Stimulated activated CD8-positive, alpha-beta memory T cell treated with anti-CD3 and anti-CD28 coated beads, Interleukin-12 subunit alpha, Interleukin-12 subunit beta, amount 100 ng/mL, for 1 hour (primary cell): Measurements from ENCODE around the gene ANGPTL2.

Experiments used
- DNase-seq: peaks from one replicate; pipeline ENCODE4 v3.0.0-alpha.2; 2020; ENCODE audit warnings: low read depth

Gene ANGPTL2

DNA sequence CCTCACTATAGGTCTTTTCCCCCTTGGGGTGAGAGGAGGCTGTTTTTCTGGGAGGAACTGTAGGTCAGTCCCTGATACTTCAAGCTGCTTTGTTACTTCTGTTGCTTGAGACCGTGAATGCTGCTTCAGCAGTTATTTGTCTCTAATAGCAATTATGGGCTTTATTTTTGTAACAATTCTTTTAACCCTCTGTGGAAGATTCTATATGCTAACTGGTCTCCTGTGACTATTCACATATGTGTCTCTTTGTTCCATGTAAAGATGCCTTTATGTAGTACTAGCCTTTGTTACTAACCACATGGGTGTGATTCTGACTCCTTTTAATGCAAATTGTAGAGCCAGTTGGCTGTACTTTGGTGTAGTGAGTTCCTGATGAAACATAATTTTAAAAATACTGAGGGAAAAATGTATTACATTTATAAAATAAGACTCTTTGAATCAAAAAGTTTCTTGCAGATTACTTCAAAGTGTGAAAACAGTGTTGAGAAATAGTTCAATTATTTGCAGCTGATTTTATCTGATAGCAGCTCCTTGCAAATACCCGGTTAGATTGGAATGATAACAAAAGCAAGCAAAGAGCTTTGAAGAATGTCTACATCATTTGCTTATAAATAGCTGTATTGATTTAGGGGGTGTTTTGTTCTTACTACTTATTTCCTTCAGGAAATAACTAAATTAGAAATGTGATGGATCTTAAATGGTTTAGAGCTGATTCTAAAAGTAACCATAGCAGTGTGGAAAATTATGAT is 46.6 kb downstream of the ANGPTL2 start:
- DNase-seq, result no peak

DNA sequence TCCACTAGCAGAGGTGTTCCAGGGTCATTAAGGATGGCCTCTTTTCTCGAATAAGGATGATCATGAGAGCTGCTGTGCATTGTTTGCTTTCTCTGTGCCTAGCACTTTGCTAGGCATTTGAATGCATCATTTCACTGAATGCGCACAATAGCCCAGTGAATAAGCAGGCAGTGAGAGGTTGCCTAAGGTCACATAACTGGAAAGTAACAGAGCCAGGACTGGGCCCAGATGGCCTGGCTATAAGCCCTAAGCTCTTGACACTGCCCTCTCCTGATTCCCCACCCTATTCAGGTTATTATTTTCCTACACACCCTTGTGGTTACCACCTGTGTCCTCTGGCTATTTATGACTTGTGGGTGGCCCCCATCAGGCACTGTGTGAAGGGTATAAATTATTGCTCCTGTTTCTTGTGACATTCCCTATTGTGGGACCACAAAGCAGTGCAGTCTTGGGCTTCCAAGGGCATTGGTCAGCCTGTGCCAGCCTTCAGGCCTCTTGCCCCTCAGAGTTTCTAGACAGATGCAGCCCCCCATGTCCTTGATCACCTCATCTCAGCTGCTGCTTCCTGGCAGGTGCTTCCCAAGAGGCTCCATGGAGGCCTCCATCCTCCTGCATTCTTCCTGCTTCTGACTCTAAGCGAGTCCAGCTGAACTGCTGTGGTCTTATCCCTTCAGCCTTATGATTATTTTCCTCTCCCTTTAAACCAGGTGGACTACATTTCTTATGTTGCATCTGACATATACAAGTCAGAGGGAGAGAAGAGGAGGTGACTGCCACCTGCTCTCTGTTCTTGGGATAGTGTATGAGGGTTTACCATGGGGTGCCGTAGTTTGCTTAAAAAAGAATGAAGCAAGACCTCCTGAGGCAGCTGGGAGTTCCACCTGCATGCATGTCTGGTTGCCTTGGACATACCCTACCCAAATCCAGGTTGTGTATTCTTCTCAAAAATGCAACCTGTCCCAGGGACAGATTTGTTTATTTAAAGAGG is 47.6 kb downstream of the ANGPTL2 start:
- no peak for DNase-seq

DNA sequence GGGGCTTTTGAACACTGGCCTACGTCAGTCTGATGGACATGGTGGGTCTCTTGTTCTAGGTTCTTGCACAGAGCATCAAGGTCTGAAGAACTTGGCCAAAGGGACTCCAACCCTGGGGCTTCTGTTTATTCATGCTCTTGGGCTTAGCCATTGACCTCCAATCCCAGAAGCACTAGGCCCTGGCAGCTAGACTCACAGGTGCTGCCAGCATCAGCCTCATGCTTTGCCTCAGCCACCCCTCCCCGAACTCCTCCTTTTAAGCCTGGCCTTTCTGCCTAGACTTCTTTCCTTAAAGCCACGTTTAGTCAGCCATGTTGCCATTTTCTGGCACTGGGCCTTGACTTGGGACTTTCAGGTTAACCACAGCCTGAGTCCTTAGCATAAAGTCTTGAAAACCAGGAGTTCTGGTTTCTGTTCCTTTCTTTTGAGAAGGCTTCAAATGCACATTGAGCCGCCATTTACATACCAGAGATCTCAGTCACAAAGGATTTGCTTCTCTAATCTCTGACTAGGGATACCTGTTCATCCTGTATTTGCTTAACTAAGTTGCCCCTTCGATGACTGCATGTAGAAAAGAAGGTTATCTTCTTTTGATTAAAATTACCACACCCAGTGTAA is 54.7 kb downstream of the ANGPTL2 start:
- DNase-seq, result no peak

DNA sequence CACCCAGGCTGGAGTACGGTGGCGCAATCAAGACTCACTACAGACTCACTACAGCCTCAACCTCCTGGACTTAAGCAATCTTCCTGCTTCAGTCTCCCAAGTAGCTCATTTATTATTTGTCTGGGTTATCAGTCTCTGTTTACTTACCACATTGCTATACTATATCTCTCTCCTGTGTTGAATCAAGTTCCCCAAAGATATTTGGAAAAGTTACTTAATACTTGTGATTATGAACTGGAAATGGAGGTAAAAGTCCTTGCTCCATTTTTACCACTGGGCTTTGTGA is 55.6 kb downstream of the ANGPTL2 start:
- DNase-seq, result no peak

DNA sequence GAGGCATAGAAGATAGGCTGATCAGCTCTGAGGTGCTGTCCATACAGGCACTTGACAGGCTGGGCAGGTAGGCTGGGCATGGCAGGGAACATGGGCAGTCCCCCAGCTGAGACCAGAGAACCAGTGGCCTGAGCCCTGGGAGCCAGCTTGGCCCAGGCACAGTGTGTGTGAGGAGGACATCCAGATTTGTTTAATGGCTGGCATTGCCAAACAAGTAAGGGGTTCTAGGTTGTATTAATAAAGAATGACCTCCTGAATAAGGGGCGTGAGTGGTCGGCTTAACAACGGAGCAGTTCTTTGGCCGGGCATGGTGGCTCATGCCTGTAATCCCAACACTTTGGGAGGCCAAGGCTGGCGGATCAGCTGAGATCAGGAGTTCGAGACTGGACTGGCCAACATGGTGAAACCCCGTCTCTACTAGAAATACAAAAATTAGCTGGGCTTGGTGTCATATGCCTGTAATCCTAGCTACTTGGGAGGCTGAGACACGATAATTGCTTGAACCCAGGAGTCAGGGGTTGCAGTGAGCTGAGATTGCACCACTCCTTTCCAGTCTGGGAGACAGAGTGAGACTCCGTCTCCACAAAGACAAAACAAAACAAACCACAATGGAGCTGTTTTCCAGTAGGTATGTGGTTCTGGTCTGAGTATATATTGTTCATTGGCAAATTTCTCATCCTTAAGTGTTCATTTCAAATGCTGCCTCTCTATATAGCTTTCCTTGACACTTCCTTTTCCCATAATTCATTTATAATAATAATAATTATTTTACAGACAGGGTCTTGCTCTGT is 56.2 kb downstream of the ANGPTL2 start:
- DNase-seq, result no peak

DNA sequence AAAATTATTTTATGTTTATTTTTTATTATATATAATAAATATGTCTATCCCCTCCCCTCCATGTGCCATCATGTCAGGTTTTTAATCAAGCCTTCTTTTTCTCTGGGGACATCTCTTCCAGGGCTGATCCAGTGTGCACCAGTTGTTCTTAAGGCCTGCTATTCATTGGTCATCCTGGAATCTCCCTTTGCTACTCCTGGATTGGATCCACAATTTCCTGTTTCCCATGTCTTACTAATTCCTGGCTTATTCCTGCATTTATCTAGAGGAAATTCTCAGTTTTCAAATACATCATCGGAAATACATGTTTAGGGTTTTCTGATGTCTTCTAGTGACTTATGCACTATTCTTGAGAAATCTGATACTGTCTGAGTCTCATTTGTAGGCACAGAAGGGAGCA is 56.8 kb downstream of the ANGPTL2 start:
- DNase-seq, result no peak

DNA sequence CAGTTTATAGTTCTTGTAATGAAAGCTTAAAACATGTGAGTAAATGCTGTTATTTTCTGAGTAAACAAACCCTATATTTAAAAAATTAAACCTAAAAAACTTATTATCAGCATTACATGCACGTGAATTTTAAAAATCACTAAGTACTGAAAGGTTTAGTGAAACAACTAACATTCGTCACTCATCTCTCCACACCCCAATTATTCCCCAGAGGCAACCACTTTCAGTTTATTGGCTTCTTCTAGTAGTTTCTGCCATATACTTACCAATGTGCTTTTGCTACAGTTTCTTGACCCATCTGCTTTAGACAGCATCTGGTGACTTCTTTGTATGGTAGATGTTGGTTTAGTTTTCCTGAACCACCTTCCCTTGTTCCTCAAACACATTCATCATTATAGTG is 58.1 kb downstream of the ANGPTL2 start:
- DNase-seq, result no peak

DNA sequence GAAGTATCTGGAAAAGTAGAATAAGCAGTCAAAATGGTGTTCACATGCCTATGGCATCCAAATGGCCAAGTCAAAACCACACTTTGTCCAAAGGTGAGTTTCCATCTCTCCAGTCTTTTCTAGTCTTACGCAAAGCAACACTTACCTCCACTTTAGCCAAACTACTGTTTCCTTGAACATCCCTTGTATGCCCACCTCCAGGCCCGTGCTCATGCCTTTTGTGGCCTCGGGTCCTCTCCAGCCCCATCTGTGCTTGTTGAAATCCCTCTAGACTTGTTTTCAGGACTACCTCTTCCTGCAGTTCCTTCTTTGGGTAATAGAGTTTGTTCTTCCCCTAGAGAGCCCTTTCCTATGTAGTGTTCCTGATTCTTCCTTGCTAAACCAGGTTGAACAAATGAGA is 61.0 kb downstream of the ANGPTL2 start:
- no peak for DNase-seq

DNA sequence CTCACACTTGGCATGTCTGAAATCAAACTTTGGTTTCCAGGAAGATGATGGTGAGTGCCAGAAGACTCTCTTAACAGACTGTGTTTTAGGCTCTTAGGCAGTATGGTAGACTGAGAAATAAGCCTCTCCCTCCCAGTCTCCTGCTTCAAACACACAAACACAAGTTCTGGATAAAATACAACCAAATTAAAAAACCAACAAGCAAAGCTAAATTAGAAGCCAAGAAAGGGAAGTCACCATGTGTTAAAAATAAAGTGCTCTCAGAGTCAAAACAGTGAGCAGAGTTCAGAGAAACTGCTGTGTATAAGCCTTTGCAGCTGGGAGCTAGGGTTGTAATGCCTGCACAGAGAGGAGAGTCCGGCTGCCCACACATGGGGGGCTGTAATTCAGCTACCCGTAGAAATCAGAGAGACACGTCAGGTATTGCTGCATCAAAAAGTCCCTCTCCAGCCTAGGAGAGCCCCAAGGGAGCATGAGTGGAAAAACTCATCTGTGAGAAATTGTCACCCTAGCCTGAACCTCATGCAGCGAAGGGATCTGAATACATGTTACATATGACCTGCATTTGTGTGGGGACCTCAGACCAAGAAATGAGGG is 62.6 kb downstream of the ANGPTL2 start:
- DNase-seq, result no peak

DNA sequence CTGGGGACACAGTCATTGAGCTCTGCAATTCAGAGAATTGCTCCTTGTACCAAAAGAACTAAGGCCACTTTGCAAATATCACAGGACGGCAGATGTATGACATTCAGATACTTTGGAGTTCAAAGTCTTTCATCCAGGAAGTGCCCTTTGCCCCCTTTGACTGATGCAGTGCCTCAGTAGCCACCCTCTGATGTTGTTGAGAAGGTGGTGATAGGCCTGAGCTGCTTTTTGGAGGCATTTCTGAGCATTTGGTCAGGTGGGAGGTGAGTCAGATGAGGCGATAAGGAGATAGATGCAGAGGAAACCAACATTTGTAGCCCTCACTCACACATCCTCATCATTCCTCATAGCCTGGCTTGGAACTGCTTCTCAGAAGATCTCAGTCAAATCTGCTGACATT is 63.4 kb downstream of the ANGPTL2 start:
- DNase-seq, result no peak

DNA sequence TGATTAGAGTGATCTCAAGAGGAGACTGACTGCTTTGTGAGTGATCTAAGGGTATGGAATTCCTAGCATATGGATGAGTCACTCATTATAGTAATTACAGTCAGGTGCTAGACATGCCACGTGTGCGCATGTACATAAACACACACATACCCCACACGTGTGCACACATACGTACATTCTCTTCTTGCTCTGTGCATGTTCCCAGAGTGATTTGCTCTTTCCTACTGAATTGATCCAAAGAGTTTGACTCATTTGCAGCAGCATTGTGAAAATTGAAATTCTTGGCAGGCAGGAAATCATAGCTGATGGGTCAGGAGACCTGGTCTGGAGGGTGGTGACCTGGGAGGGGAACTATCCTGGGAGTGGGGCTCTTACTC is 63.8 kb downstream of the ANGPTL2 start:
- DNase-seq, result no peak

DNA sequence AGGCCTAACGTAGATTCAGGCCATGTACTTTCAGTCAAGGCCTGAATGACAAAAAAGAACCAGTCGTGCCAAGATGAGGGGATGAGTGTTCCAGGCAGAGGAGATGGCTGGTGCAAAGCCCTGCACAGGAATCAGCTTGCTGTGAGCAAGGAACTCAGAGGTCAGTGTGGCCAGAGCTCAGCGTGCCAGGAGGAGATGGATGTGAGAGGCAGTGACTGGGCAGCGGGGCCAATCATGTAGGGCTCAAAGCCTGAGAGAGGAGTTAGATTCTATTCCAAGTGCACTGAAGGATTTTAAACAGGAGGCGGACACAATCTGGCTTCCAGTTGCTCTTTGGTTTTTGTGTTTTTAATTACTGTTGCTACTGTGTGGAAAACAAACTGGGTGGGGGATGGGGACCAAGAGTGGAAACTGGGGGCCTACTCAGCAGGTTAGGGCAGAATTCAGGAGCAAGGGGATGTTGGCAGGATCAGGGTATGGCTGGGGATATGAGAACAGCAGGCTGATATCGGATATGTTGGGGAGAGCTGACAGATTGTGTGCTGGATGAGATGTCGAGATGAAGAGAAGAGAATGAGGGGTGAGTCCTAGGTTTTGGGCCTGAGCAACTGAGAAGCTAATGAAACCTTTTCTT is 64.3 kb downstream of the ANGPTL2 start:
- DNase-seq, result no peak

DNA sequence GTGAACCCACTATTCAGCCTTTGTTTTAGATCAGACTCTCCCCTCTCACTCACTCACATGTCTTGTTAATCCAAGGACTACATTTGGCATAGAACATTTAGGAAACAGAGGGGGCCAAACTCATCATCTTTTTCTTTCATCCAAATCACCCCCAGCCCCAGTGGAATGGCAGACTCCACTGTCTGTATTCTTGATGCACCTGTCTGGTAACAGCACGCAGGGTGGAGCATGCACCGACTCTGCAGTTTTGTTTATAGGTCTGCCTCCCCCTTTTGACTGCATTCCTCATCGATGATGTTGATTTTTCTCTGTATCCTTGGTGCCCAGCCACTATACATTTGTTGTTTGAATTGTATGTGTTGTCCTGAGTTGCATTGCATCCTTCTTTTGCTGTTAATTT is 66.0 kb downstream of the ANGPTL2 start:
- no peak for DNase-seq

DNA sequence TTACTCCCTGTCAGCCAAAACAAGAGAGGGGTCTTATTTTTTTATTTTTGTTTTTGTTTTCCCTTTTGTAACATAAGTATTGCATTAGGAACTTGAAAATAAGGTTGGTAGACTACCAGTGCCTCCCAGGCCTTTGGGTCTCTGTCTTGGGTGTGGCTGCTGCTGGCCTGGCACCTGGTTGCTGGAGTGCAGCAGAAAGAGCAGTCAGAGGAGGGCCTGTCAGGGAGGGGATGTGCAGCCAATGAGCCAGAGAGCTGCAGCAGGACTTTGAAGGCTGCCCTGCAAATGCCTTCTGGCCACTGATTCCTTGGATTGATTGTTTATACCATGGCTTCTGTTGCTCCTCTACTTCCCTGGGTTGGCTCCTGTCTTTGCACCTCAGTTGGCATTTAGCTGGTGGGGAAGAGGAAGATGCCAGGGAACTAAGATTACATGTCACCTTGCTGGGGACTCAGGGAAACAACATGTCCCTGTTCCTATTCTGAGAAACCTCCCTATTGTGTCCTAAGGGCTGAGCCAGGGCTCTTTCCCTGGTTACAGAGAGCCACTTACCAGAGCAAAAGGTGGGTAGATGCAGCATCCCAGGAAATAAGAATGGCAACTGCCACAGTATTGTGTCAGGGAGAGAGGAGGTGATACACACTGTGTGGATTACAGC is 66.6 kb downstream of the ANGPTL2 start:
- DNase-seq, result no peak

DNA sequence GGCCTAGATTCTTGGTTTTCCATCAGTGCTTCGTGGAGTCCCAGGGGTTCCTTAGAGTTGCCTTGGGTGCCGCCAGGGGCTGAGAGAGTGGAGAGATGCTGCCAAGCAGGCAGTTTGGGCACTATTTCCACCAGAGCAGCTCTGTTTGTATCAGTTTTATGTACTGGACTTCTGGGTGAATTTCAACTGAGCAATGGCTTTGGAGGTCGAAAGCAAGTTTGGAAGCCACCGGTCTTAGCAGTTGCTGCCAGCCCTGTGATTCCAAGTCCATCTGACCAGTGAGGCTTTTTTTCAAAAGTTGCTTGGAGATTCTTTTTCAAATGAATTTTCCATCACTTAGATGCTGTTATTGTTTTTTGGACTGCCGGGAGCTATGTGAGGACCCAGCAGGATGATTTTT is 68.5 kb downstream of the ANGPTL2 start:
- DNase-seq, result no peak

DNA sequence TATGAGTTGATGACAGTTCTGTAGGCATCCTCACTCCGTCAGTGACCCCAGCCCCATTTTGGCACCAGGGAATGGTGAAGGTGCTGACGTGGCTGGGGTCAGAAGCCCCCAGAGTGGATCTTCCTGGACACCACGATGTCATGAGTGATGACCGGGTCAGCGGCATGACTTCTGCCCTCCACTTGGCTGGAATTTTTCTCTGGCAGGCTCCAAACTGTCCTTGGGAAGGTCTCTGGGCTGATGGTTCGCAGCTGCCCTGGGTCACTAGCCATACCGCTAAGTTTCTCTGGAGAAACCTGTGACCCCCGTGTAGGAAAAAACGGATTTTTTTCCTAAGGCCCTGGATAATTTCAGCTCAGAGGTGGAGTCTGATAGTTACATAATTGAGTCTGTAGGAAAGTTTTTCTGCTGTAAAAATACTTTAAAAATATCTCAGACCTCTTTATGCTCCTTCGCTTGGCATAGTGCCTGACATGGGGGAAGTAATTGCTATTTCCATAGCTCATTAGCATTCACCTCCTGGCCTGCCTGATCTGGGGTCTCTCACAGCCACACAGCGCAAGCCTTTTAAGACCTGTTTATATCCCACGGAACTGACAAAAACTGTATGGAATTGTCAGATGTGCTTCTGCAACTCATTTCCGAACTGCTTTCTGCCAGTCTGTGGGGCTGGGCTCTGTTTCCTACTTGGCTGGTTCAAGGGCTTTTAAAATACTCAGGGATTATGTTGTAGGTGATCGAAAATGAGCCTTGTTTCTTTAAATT is 69.2 kb downstream of the ANGPTL2 start:
- DNase-seq, result no peak

DNA sequence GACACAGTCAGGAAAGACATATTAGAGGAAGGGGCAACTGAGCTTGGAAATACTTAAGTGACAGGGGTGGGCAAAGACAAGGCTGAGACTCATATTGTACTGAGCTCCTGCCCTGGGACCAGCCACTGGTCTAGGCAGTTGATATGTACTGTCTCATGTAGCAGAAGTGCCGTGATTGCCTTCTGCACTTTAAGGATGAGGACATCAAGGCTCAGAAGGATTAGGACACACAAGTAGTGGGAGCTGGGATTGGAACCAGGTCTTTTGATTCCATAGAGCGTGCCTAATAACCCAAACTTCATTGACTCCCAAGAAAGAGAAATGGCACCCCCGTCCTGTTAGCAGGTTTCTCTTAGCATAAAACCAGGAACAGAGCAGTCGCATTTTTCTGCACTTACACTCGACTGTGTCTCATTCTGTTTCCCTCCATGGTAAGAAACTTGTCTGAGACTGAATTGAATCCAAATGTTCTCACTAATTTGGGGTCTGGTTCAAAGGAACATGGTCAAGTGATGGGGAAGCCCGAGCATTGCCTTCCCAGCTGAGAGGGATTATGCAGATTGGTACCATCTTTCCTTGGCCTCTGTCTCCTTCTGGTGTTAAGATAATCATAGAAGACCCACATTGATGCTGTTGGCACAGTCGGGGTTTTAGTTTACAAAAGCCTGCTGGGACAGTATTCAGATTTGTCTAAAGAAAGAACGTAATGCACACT is 70.4 kb downstream of the ANGPTL2 start:
- DNase-seq, result no peak

DNA sequence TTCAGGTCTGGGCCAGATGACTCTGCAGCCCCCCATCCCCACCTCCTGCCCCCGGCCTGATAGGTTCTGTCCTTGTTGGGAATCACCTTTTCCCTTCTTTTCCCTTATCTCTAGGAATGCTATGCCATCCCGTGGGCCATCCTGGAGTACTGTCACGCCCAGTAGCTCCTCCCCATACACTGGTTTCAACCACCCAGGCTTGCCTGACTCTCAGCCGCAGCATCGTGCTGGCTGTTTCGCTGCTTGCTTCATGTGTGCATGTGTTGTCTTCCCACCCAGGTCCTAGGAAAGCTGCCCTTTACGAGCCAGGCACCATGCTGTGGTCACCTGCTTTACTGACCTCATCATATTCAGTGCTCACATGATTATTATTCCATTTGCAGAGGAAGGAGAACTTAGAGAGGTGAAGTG is 71.8 kb downstream of the ANGPTL2 start:
- DNase-seq, result no peak

DNA sequence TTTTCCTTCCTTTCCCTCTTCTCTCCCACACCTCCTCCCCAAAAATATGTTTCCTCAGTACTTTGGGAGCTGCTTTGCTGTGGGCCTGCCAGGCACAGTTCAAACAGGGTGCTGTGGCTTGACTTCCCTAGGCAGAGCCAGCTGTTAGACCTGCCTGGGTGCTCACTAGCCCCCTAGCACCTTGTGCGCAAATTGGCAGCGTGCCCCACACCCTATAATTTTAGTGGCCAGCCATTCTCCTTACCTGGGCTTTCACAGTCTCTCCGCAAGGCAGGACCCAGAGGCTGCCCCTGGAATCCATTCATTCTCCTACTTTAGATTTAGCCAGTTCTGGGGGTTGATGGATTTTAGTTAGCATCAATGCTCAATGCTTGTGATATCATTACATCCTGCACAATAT is 72.3 kb downstream of the ANGPTL2 start:
- DNase-seq, result no peak
